ENCODE measurements around the gene COA8.
A peak's percentile ranks its signal among the peaks of the same experiment; 100 is the strongest.

- TF ChIP-seq MAX (IDR thresholded peaks at IDR 0.05; ENCODE audit: low read depth) = peak; percentile 100
- TF ChIP-seq, protein P1, sequence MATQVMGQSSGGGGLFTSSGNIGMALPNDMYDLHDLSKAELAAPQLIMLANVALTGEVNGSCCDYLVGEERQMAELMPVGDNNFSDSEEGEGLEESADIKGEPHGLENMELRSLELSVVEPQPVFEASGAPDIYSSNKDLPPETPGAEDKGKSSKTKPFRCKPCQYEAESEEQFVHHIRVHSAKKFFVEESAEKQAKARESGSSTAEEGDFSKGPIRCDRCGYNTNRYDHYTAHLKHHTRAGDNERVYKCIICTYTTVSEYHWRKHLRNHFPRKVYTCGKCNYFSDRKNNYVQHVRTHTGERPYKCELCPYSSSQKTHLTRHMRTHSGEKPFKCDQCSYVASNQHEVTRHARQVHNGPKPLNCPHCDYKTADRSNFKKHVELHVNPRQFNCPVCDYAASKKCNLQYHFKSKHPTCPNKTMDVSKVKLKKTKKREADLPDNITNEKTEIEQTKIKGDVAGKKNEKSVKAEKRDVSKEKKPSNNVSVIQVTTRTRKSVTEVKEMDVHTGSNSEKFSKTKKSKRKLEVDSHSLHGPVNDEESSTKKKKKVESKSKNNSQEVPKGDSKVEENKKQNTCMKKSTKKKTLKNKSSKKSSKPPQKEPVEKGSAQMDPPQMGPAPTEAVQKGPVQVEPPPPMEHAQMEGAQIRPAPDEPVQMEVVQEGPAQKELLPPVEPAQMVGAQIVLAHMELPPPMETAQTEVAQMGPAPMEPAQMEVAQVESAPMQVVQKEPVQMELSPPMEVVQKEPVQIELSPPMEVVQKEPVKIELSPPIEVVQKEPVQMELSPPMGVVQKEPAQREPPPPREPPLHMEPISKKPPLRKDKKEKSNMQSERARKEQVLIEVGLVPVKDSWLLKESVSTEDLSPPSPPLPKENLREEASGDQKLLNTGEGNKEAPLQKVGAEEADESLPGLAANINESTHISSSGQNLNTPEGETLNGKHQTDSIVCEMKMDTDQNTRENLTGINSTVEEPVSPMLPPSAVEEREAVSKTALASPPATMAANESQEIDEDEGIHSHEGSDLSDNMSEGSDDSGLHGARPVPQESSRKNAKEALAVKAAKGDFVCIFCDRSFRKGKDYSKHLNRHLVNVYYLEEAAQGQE (IDR thresholded peaks at IDR 0.05; ENCODE audit: low read depth, low read length) = 0 out of 2 replicates have a peak, but pooled peaks have one; percentile 7
- 0 out of 2 replicates have a peak, but pooled peaks have one; percentile 43 for TF ChIP-seq POLR2AphosphoS5 (IDR thresholded peaks at IDR 0.05; ENCODE audit: low read depth, low read length)
- no peak for TF ChIP-seq NRF1 (IDR thresholded peaks at IDR 0.05; ENCODE audit: low read depth, low read length)
- TF ChIP-seq SIN3A (IDR thresholded peaks at IDR 0.05; ENCODE audit: borderline replicate concordance, low read depth, low read length) = peak; percentile 100
- TF ChIP-seq, protein P2, sequence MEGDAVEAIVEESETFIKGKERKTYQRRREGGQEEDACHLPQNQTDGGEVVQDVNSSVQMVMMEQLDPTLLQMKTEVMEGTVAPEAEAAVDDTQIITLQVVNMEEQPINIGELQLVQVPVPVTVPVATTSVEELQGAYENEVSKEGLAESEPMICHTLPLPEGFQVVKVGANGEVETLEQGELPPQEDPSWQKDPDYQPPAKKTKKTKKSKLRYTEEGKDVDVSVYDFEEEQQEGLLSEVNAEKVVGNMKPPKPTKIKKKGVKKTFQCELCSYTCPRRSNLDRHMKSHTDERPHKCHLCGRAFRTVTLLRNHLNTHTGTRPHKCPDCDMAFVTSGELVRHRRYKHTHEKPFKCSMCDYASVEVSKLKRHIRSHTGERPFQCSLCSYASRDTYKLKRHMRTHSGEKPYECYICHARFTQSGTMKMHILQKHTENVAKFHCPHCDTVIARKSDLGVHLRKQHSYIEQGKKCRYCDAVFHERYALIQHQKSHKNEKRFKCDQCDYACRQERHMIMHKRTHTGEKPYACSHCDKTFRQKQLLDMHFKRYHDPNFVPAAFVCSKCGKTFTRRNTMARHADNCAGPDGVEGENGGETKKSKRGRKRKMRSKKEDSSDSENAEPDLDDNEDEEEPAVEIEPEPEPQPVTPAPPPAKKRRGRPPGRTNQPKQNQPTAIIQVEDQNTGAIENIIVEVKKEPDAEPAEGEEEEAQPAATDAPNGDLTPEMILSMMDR (IDR thresholded peaks at IDR 0.05) = peak; percentile 42
- TF ChIP-seq CHD2 (IDR thresholded peaks at IDR 0.05; ENCODE audit: low read length, partially characterized antibody) = no peak
Measured at GRCh38 chr14:103606963-103607668, 44.4 kb downstream of the COA8 start.
